SK-N-SH (cell line): Measurements from ENCODE around the gene ASCL2. TPM values are rescaled to one million over a fixed set of nuclear protein-coding genes. Genes with fewer than 3 reads are reported as not detected.

Experiments
- CTCF ChIA-PET: fragments of 300-600, 350-600 bp; formaldehyde crosslinking; extraction: SDS; loops from one replicate; lab custom pipeline; 2021; lab: Yijun Ruan, JAX
- POLR2A ChIA-PET: fragments of 350-600 bp; sonication (Branson Sonifier 250); formaldehyde crosslinking; extraction: SDS; loops from one replicate; lab custom pipeline; 2020; ENCODE audit warnings: antibody characterized with exemption, inconsistent platforms; lab: Yijun Ruan, JAX
- DNase-seq: peaks from one replicate; pipeline ENCODE4 v3.0.0; 2012
- H2AFZ ChIP-seq: fragments of 200-600 bp; sonication (generic); 2 replicates; pipeline ENCODE4 v1.8.1; 2016; ENCODE audit warnings: antibody characterized with exemption, mild to moderate bottlenecking, low read depth
- H3F3A ChIP-seq: fragments of 200-600 bp; sonication (generic); replicated peaks from 2 replicates; pipeline ENCODE3; 2016; ENCODE audit warnings: antibody characterized with exemption, mild to moderate bottlenecking; ENCODE audit not compliant: insufficient read depth
- H3K27ac ChIP-seq, 2 experiments: fragments of 200-500 bp in 1 of 2; fragments of 200-600 bp in 1 of 2; sonication (Bioruptor generic) in 1 of 2; sonication (generic), shearing (Covaris generic) in 1 of 2; 2 replicates each; pipeline versions ENCODE4 v1.5.1 to v1.6.1; 2014 to 2016; ENCODE audit warnings: low read depth in 2 of 2, inconsistent platforms in 1 of 2, low read length in 1 of 2, mild to moderate bottlenecking in 1 of 2, mixed read lengths in 1 of 2
- H3K27me3 ChIP-seq: fragments of 200-600 bp; sonication (generic), shearing (Covaris generic); 2 replicates; pipeline ENCODE4 v1.6.1; 2016; ENCODE audit warnings: mixed run types; ENCODE audit not compliant: insufficient read depth
- H3K36me3 ChIP-seq, 2 experiments: fragments of 200-500 bp in 1 of 2; fragments of 200-600 bp in 1 of 2; sonication (Bioruptor generic) in 1 of 2; sonication (generic) in 1 of 2; replicated peaks in 1 of 2; 2 replicates each; pipeline versions ENCODE3 to v1.5.1; 2014 to 2016; ENCODE audit warnings: low read length in 1 of 2, mild to moderate bottlenecking in 1 of 2; ENCODE audit not compliant: insufficient read depth in 2 of 2, control insufficient read depth in 1 of 2
- H3K4me1 ChIP-seq, 2 experiments: fragments of 200-500 bp in 1 of 2; fragments of 200-600 bp in 1 of 2; sonication (Bioruptor generic) in 1 of 2; sonication (generic), shearing (Covaris generic) in 1 of 2; 2 replicates each; pipeline versions ENCODE4 v1.5.1 to v1.6.1; 2014 to 2016; ENCODE audit warnings: low read depth in 1 of 2, low read length in 1 of 2, mixed run types in 1 of 2; ENCODE audit not compliant: insufficient read depth in 2 of 2, control insufficient read depth in 1 of 2
- H3K4me2 ChIP-seq: fragments of 200-600 bp; sonication (generic), shearing (Covaris generic); 2 replicates; pipeline ENCODE4 v1.6.1; 2017; ENCODE audit warnings: mixed run types
- H3K4me3 ChIP-seq, 2 experiments: fragments of 200-500 bp in 1 of 2; fragments of 200-600 bp in 1 of 2; sonication (Bioruptor generic) in 1 of 2; sonication (generic), shearing (Covaris generic) in 1 of 2; 2 replicates each; pipeline versions ENCODE4 v1.5.1 to v1.8.1; 2014 to 2016; ENCODE audit warnings: low read depth in 2 of 2, inconsistent platforms in 1 of 2, low read length in 1 of 2, mild to moderate bottlenecking in 1 of 2, mixed read lengths in 1 of 2, moderate library complexity in 1 of 2
- H3K79me2 ChIP-seq: fragments of 200-600 bp; sonication (generic); 2 replicates; pipeline ENCODE4 v1.8.1; 2017; ENCODE audit warnings: mild to moderate bottlenecking; ENCODE audit not compliant: insufficient read depth
- H3K9ac ChIP-seq: fragments of 200-600 bp; sonication (generic); 2 replicates; pipeline ENCODE4 v1.6.1; 2017; ENCODE audit warnings: mixed run types
- H3K9me2 ChIP-seq: fragments of 200-600 bp; sonication (generic); 2 replicates; pipeline ENCODE4 v1.6.1; 2017; ENCODE audit warnings: mixed run types
- H3K9me3 ChIP-seq: fragments of 200-600 bp; sonication (generic); 2 replicates; pipeline ENCODE4 v1.6.1; 2017; ENCODE audit warnings: mixed run types, mild to moderate bottlenecking, moderate library complexity
- H4K20me1 ChIP-seq: fragments of 200-600 bp; sonication (generic); 2 replicates; pipeline ENCODE4 v1.6.1; 2017; ENCODE audit warnings: mild to moderate bottlenecking, mixed run types; ENCODE audit not compliant: insufficient read depth
- ELF1 ChIP-seq: IDR thresholded peaks from 2 replicates; pipeline ENCODE4 v1.4.0; 2012
- EZH2phosphoT487 ChIP-seq: fragments of 200-600 bp; sonication (generic); IDR thresholded peaks from 2 replicates; pipeline ENCODE4 v1.6.1; 2017; ENCODE audit warnings: low read depth, mixed run types, mild to moderate bottlenecking, antibody characterized with exemption, moderate library complexity, borderline replicate concordance
- FOXJ3 ChIP-seq: sonication (generic); formaldehyde crosslinking; IDR thresholded peaks from 2 replicates; pipeline ENCODE4 v1.5.1; 2020; ENCODE audit warnings: mild to moderate bottlenecking, missing genetic modification reagents
- FOXM1 ChIP-seq: IDR thresholded peaks from 2 replicates; pipeline ENCODE4 v1.4.0; 2012; ENCODE audit warnings: low read depth, mild to moderate bottlenecking
- GABPA ChIP-seq: IDR thresholded peaks from 2 replicates; pipeline ENCODE4 v1.4.0; 2012; ENCODE audit warnings: low read depth, mild to moderate bottlenecking
- GATA2 ChIP-seq: sonication (generic); formaldehyde crosslinking; IDR thresholded peaks from 2 replicates; pipeline ENCODE4 v1.5.0; 2020; ENCODE audit warnings: mild to moderate bottlenecking, missing genetic modification reagents
- JUND ChIP-seq: IDR thresholded peaks from 2 replicates; pipeline ENCODE4 v1.4.0; 2012
- MAX ChIP-seq: IDR thresholded peaks from 2 replicates; pipeline ENCODE4 v1.4.0; 2012; ENCODE audit warnings: low read depth
- MXI1 ChIP-seq: IDR thresholded peaks from 2 replicates; pipeline ENCODE4 v1.6.1; 2012; ENCODE audit warnings: mild to moderate bottlenecking, low read depth, low read length, improper control_type of control experiment
- NRF1 ChIP-seq: IDR thresholded peaks from 2 replicates; pipeline ENCODE4 v1.6.1; 2012; ENCODE audit warnings: low read depth, mild to moderate bottlenecking, low read length
- RAD21 ChIP-seq: IDR thresholded peaks from 2 replicates; pipeline ENCODE4 v1.6.1; 2012; ENCODE audit warnings: mild to moderate bottlenecking, low read length
- REST ChIP-seq: IDR thresholded peaks from 2 replicates; pipeline ENCODE4 v1.6.1; 2012; ENCODE audit warnings: mild to moderate bottlenecking, low read depth, low read length, moderate library complexity
- RFX5 ChIP-seq: IDR thresholded peaks from 2 replicates; pipeline ENCODE4 v1.6.1; 2012; ENCODE audit warnings: mild to moderate bottlenecking, improper control_type of control experiment, low read length
- RXRA ChIP-seq: IDR thresholded peaks from 2 replicates; pipeline ENCODE4 v1.4.0; 2012; ENCODE audit warnings: low read depth, mild to moderate bottlenecking, borderline replicate concordance
- SMC3 ChIP-seq: IDR thresholded peaks from 2 replicates; pipeline ENCODE4 v1.6.1; 2012; ENCODE audit warnings: low read depth, low read length, improper control_type of control experiment
- TAF1 ChIP-seq: IDR thresholded peaks from 2 replicates; pipeline ENCODE4 v1.6.1; 2012; ENCODE audit warnings: low read depth, mild to moderate bottlenecking, low read length, moderate library complexity, borderline replicate concordance
- TEAD4 ChIP-seq: IDR thresholded peaks from 2 replicates; pipeline ENCODE4 v1.4.0; 2012; ENCODE audit warnings: mild to moderate bottlenecking, borderline replicate concordance; ENCODE audit not compliant: insufficient read depth
- YY1 ChIP-seq: IDR thresholded peaks from 2 replicates; pipeline ENCODE4 v1.4.0; 2012; ENCODE audit warnings: low read depth, mild to moderate bottlenecking
- WGBS: methylation state at CpG from one replicate; pipeline ENCODE4 v1.1.6; 2017; ENCODE audit warnings: low lambda C conversion rate; 5-methylcytosine and 5-hydroxymethylcytosine counted together
- polyA plus RNA-seq, 3 experiments: library from polyadenylated mRNA; depleted of rRNA; stranded (reverse); fragments of >200 nt; gene quantifications; 2 replicates each; pipeline ENCODE4 v1.2.3, GENCODE V29; 2012
- TF ChIP-seq, protein P1 (sequence below): IDR thresholded peaks from 2 replicates; pipeline ENCODE4; 2012
- TF ChIP-seq, protein P2 (sequence below): fragments of 150-350 bp; IDR thresholded peaks from 2 replicates; pipeline ENCODE4 v1.6.1; 2017; ENCODE audit warnings: antibody characterized with exemption, low read length, low read depth, borderline replicate concordance

ASCL2 gene
- polyA plus RNA-seq, 1 of the 3 experiments (the other 2 are of a cell fraction) = not detected

GRCh38 chr11:2256293-2256913 lies 14.0 kb downstream of the ASCL2 start:
- Histone ChIP-seq H3K27me3 (no peaks in the 10 kb centered on the region), H3K4me1 (no peaks in the 10 kb centered on the region), H2AFZ (no peak overlapping the region), H3K36me3 (no peaks in the 10 kb centered on the region), H3K9me2 (no peaks in the 10 kb centered on the region), H3K9me3 (no peaks in the 10 kb centered on the region), H3K79me2 (no peaks in the 10 kb centered on the region), H3K27ac (no peak overlapping the region), H4K20me1 (no peaks in the 10 kb centered on the region), H3F3A (no peaks in the 10 kb centered on the region), H3K4me3 (no peak overlapping the region), H3K4me2 (no peak overlapping the region), H3K9ac (no peak overlapping the region)
- POLR2A ChIA-PET = no interaction called here
- no peak for DNase-seq
- no peak for TF ChIP-seq RAD21
- TF ChIP-seq ELF1 = no peak
- no peak for TF ChIP-seq FOXM1
- no peak for TF ChIP-seq FOXJ3 (CRISPR knock-in tag)
- TF ChIP-seq MXI1 = no peak
- TF ChIP-seq GABPA = no peak
- TF ChIP-seq NRF1 = no peak
- no peak for TF ChIP-seq JUND
- no peak for TF ChIP-seq TEAD4
- TF ChIP-seq SMC3 = no peak
- TF ChIP-seq, protein P1, sequence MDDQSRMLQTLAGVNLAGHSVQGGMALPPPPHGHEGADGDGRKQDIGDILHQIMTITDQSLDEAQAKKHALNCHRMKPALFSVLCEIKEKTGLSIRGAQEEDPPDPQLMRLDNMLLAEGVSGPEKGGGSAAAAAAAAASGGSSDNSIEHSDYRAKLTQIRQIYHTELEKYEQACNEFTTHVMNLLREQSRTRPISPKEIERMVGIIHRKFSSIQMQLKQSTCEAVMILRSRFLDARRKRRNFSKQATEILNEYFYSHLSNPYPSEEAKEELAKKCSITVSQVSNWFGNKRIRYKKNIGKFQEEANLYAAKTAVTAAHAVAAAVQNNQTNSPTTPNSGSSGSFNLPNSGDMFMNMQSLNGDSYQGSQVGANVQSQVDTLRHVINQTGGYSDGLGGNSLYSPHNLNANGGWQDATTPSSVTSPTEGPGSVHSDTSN = no peak
- no peak for TF ChIP-seq YY1
- TF ChIP-seq RXRA = no peak
- TF ChIP-seq GATA2 (CRISPR knock-in tag) = no peak
- TF ChIP-seq REST = no peak
- TF ChIP-seq RFX5 = no peak
- no peak for TF ChIP-seq TAF1
- TF ChIP-seq MAX = no peak
- TF ChIP-seq EZH2phosphoT487 = no peak
- TF ChIP-seq, protein P2, sequence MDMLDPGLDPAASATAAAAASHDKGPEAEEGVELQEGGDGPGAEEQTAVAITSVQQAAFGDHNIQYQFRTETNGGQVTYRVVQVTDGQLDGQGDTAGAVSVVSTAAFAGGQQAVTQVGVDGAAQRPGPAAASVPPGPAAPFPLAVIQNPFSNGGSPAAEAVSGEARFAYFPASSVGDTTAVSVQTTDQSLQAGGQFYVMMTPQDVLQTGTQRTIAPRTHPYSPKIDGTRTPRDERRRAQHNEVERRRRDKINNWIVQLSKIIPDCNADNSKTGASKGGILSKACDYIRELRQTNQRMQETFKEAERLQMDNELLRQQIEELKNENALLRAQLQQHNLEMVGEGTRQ = no peak
- WGBS = 56% methylated on average over 14 of the region's 14 CpGs
- CTCF ChIA-PET = no interaction called here
